H1 (cell line): ENCODE measurements around the gene MEF2C. TPM values are rescaled to one million over a fixed set of nuclear protein-coding genes. Genes with fewer than 3 reads are reported as not detected.

Experiments used
- BACH1 ChIP-seq: IDR thresholded peaks from 2 replicates; pipeline ENCODE4 v1.6.1; 2012; ENCODE audit warnings: low read length, improper control_type of control experiment
- CBX8 ChIP-seq: fragments of 300-800, 300-1000 bp; sonication (generic); IDR thresholded peaks from 2 replicates; pipeline ENCODE4 v1.7.1; 2016; ENCODE audit warnings: low read depth, low read length, borderline replicate concordance
- CHD7 ChIP-seq: fragments of 300-600 bp; sonication (generic); IDR thresholded peaks from 2 replicates; pipeline ENCODE4 v1.7.1; 2012; ENCODE audit warnings: low read length, moderate library complexity, mild to moderate bottlenecking, inconsistent platforms; ENCODE audit not compliant: insufficient replicate concordance
- EP300 ChIP-seq, 2 experiments: IDR thresholded peaks; 1 replicate in 1 of 2; 2 replicates in 1 of 2; pipeline ENCODE4 v1.6.1; 2011 to 2012; ENCODE audit warnings: low read depth in 2 of 2, low read length in 2 of 2, mild to moderate bottlenecking in 2 of 2, borderline replicate concordance in 1 of 2, inconsistent platforms in 1 of 2, moderate library complexity in 1 of 2
- HDAC2 ChIP-seq, 2 experiments: fragments of 300-600 bp in 1 of 2; sonication (generic) in 1 of 2; IDR thresholded peaks; 2 replicates each; pipeline ENCODE4 v1.6.1; 2011 to 2012; ENCODE audit warnings: low read depth in 2 of 2, low read length in 2 of 2, mild to moderate bottlenecking in 2 of 2, moderate library complexity in 2 of 2, borderline replicate concordance in 1 of 2, inconsistent platforms in 1 of 2
- MAFK ChIP-seq: IDR thresholded peaks from 2 replicates; pipeline ENCODE4 v1.6.1; 2012; ENCODE audit warnings: low read depth, mild to moderate bottlenecking, improper control_type of control experiment, low read length
- NRF1 ChIP-seq: IDR thresholded peaks from 2 replicates; pipeline ENCODE4 v1.6.1; 2011; ENCODE audit warnings: mild to moderate bottlenecking, low read depth, low read length, improper control_type of control experiment
- RBBP5 ChIP-seq: IDR thresholded peaks from 2 replicates; pipeline ENCODE4 v1.7.1; 2012; ENCODE audit warnings: low read depth, mild to moderate bottlenecking, inconsistent platforms, low read length, moderate library complexity, borderline replicate concordance
- polyA plus RNA-seq, 7 experiments: library from polyadenylated mRNA; depleted of rRNA in 3 of 7; stranded (reverse) in 5 of 7; unstranded in 2 of 7; fragments of >200 nt in 5 of 7; fragments of 200-250 nt in 2 of 7; gene quantifications; 1 replicate in 5 of 7; 2 replicates in 1 of 7; 4 replicates in 1 of 7; pipeline versions ENCODE4 v1.2.1 to v1.2.3, GENCODE V29; 2011 to 2013; ENCODE audit warnings: missing spikeins in 2 of 7, mixed read lengths in 2 of 7
- total RNA-seq: library from RNA; stranded (reverse); fragmentation: NEBNext Ultra II Directional; extraction: Animal tissue kit (Norgen Biotek cat#: 25700); gene quantifications from 2 replicates; pipeline ENCODE4 v1.2.1, GENCODE V29; 2021

The MEF2C gene
- total and polyA plus RNA-seq, 2 of the 8 experiments (the other 6 are each of a cell fraction or from before 2014, with no cell fraction given): 0.59 to 0.99 TPM

- no peak for TF ChIP-seq CHD7
- no peak for TF ChIP-seq HDAC2 (IDR thresholded peaks at IDR 0.05; ENCODE audit: borderline replicate concordance in 1 of 2, low read depth in 2 of 2, low read length in 2 of 2)
- no peak for TF ChIP-seq EP300 (IDR thresholded peaks at IDR 0.05; ENCODE audit: borderline replicate concordance in 1 of 2, low read depth in 2 of 2, low read length in 2 of 2)
- 0 out of 2 replicates have a peak, but pooled peaks have one; percentile 6 for TF ChIP-seq RBBP5
- 0 out of 2 replicates have a peak, but pooled peaks have one; percentile 27 for TF ChIP-seq CBX8
- TF ChIP-seq NRF1: no peak
- no peak for TF ChIP-seq MAFK
- TF ChIP-seq BACH1: no peak
Observed at GRCh38 chr5:88691945-88692868, 190.8 kb downstream of the MEF2C start (continued).
